ENCODE measurements around the gene EXOC3.
"Not testable (repeated sequence)": the region's sequence is repeated elsewhere in the genome, so short reads cannot be mapped to it uniquely, and the experiment has no call there.

The EXOC3 gene

DNA sequence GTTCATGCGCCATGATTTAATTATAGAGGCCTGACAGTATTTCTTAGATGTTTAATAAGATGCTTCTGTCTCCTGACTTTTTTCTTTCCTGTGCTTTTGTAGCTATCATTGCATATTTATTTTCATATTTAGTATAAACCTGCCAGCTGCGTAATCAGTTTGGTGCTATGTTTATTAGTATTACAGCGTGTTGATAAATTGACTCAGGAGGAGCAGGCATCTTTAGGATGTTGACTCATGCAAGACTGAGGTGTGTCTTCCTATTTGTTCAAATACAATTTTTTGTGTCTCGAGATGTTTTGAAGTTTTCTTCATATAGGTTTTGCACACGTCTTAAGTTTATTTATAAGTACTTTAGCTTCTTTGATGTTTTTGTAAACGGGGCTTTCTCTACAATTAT, 35.9 kb upstream of the EXOC3 start:
- no peak for DNase-seq (ENCODE audit: low read depth in 1 of 2, low spot score in 1 of 2)

DNA sequence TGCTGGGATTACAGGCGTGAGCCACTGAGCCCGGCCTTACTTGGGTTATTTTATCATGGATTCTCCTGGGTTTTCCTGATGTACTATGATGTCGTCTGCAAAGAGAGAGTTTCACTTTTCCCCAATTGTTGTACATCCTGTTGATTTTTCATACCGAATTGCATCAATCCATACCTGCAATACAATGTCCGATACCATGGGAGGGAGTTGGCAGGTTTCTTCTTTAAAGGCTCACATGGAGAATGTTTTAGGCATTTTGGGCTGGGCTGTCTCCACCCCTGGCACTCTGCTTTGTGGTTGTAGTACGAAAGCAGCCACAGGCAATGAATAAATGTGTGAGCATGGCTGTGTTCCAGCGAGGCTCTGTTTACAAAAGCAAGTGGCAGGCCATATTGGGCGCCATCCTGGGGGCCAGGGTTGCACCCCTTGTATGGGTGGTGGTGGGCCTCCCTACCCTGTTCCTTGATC, 35.1 kb upstream of the EXOC3 start:
- DNase-seq (ENCODE audit: low read depth in 1 of 2, low spot score in 1 of 2), result no peak

DNA sequence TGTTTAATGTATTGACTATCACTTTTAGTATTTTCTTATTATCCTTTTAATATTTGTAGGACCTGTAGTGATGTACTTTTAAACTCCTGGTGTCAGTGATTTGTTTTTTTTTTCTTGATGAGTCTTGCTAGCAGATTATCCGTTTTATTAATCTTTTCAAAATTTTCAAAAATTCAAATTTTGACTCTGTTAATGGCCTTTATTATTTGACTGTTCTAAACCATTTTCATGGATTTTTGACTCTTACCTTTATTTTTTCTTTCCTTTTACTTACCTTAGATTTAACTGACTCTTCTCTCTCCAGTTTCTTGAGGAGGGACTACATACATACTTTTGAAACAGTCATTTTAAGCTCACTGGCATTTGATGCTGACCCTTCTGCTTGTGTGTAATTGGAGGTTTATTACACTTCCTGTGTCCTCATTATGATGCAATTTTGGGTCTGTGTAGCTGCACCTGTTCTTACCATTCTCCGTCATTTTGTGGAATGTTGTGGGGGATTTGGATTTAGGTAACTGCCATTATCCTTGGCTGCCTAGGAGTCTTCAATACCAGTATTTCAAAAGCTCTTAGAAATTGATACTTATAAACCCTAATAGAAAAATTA, 32.0 kb upstream of the EXOC3 start:
- DNase-seq (ENCODE audit: low read depth in 1 of 2, low spot score in 1 of 2), result no peak

DNA sequence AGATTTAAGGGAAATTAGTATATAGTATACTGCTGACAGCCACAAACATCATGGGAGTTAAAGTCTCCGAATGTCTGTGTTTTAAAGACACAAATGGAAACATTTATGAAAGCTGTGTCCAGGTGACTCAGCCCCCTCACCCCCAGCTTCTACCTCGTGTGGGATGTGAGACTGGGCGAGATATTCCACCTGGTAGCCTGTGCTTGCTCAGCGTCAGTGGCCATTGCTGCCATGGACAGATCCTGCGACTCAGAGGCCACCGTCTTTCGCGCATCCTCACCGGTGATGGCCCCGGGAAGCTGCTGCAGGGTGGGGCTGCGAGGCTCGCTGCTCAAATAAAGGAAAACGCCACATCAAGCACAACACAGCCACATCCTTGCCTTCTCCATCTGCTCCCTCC, 31.2 kb upstream of the EXOC3 start:
- DNase-seq (ENCODE audit: low read depth in 1 of 2, low spot score in 1 of 2), result peak in 1 of 2 donors; percentile 35

DNA sequence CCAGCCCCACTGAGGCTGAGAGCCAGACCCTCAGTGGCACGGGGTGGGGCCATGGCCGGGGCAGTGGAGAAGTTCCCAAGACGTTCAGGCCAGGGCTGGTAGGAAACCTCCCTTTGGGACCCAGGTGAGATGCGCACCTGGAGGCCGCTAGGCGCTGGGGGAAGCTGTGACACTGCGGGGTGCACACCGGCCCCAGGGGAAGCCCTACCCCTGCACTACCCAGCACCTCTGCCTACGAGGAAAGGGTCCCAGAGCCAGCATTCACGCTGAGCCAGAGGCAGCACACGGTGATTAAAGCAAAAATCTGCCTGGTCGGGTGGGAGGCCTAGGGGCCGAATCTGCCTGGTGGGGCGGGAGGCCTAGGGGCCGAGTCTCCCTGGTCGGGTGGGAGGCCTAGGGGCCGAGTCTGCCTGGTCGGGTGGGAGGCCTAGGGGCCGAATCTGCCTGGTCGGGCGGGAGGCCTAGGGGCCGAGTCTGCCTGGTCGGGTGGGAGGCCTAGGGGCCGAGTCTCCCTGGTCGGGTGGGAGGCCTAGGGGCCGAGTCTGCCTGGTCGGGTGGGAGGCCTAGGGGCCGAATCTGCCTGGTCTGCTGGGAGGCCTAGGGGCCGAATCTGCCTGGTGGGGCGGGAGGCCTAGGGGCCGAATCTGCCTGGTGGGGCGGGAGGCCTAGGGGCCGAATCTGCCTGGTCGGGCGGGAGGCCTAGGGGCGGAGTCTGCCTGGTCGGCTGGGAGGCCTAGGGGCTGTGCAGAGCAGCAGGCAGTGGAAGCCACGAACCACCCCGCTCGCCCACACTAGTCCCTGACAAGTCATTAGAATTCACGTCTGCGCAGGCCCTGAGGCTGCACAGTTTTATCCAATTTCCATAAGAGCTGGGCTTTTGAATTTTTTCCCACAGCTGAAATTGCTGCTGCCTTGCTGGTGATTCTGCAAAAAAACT, 27.7 kb upstream of the EXOC3 start:
- not testable (repeated sequence) for DNase-seq (ENCODE audit: low read depth in 1 of 2, low spot score in 1 of 2)

DNA sequence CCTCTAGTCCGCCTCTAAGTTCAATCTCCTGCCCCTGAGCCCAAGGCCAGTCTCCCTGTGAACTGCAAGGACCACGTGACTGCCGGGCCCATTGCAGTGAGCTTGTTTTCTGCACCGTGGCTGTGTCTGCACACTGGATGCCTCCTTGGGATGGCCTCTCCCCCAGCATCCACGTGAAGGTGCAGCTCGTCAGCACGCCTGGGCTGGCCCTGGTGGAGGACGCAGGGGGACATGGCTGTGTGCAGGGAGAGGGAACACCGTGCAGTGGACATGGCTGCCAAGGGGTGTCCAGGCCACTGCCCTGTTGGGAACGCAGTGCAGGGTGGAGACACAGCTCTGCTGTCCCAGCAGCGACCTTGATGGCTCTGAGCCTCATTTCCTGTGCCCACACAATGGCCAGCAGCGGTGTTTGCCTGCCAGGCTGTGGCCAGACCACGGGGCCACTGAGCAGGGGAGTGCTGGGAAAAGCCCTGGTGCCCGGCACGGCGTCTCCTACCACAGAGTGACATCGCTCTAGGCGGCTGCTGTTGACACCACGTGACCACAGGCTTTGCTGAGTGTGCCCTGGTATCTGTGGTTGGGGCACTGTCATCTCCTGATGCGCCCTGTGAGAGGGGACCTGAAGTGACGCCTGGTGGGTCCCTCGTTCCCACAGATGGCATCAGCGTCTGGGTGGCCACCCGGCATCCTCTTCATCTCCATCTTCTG, 26.9 kb upstream of the EXOC3 start:
- DNase-seq (ENCODE audit: low read depth in 1 of 2, low spot score in 1 of 2), result no peak

DNA sequence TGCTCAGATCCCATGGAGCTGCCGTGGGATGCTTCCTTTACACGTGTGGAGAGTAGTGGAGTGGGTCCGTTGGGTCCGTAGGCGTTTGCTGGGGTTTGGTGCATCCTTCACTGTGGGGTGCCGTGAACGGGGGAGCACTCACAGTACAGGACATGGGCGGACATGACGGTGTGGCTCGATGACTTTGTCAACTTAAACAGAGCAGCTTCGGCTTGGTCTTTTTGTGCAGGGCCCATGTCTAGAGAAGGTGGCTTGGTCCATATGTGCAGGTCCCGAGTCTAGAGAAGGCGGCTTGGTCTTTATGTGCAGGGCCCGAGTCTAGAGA, 26.4 kb upstream of the EXOC3 start:
- DNase-seq (ENCODE audit: low read depth in 1 of 2, low spot score in 1 of 2), result no peak

DNA sequence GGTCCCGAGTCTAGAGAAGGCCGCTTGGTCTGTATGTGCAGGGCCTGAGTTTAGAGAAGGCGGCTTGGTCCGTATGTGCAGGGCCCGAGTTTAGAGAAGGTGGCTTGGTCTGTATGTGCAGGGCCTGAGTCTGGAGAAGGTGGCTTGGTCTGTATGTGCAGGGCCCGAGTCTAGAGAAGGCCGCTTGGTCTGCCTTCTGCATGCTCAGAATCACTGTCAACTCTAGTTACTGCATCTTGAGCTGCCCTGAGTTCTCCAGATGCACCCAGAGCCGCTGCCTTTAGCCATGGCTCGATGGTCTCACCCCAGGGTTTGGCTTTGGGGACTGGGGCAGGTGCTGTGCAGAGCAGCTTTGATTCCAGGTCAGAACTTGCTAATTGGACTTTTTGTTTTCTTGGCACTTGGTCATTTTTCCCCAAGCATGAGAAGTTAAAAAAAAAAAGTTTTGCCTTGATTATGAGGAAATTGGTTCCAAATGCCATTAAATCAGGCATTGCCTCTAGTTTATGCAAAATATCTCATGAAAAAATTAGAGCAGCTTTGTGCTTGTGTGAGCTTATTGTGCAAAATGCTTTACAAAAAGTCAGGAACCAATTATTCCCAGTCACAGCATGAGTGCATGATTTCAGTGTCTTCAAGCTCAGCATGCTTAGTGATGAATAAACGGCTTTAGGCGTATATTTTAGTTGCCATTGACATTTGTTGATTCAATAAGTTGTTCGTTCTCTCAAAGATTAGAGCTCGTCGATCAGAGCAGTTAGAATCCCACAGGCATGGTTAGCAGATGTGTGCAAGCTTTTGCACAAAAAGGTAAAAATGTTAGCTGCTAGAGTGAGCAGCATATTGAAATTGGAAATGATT, 25.4 kb upstream of the EXOC3 start:
- DNase-seq (ENCODE audit: low read depth in 1 of 2, low spot score in 1 of 2), result no peak

DNA sequence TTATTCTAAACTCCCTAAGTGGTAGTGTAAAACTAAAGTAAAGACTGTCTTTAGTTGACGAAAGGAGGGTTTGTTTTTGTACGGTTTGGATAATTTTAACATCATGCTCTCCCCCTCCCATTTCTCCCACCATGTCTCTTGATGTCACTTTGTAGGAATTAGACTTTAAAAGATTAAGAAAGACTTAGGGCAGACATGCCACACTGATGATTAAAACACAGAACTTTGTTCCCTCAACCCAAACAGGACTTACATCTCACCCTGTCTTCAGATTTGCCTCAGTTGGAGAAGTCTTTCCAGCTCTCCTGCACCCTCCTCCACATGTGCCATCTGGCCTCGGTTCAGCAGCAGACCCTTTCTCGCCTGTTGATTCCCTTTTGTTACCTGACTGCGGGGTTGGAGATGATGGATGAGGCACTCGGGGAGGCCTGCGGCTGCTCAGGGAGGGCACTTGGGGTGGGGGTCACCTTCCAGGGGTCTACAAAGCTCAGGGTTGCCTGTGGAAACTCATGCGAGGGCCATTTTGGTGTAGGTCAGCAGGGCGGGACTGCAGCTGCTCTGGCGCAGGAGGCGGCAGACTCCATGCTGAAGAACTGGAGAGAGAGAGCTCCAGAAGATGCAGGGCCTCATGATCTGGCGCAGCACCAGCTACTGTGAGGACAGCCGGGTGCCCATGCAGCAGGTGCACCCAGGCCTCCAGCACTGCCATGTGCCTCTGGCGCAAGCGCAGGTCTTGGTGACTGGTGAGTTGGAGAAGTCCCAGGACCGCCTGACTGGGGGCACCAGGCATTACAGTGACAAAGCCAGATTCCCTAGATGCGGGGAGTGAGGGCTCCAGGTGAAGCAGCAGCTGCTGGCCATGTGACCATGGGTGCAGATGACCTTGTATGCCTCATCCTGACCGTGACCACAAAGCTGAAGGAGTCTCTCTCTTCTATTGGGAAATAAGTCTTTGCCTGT, 24.5 kb upstream of the EXOC3 start:
- DNase-seq (ENCODE audit: low read depth in 1 of 2, low spot score in 1 of 2), result no peak

DNA sequence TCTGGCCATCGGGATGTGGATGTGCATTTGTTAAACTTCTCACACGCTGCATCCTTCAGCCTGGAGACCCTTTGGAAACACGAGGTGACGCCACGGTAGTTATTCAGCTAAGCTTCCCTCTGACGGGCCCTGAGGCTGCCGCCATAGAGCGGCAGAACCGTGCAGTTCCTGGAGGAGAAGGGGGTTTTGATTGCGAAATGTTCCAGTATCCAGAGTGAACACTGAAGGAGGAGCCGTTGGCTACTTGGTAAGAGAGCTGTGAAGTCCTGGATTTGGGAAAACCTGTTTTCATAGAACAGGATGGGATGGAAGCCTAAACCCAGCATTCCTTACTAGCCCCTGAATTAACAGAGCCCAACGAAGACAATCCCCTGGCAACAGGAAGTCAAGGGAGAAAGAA, 23.0 kb upstream of the EXOC3 start:
- DNase-seq (ENCODE audit: low read depth in 1 of 2, low spot score in 1 of 2), result no peak

DNA sequence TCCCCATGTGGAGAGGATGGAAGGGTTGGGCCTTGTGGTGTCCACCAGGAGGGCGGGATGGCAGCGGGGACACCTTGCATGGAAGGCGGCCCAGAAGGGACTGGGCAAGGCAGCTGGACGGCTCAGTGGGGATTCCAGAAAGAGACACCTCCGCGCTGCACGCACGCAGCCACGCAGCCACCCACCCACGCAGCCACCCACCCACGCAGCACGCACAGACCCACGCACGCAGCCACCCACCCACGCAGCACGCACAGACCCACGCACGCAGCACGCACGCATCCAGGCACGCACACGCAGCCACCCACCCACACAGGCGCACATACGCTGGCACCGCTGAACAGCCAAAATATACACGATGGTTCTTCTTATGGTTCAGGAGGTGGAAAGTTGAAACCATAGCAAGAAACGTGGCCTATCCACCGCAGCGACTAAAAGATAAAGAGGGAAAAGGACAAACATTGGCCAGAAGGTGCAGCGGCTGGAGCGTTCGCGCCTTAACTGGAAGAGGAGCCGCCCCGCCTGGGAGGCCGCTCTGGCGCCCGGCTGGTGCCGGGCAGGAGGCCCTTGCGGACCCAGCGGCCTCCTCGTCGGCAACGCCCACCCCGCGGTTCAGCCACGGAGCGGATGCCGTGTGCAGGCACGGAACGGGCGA, 22.2 kb upstream of the EXOC3 start:
- no peak for DNase-seq (ENCODE audit: low read depth in 1 of 2, low spot score in 1 of 2)

DNA sequence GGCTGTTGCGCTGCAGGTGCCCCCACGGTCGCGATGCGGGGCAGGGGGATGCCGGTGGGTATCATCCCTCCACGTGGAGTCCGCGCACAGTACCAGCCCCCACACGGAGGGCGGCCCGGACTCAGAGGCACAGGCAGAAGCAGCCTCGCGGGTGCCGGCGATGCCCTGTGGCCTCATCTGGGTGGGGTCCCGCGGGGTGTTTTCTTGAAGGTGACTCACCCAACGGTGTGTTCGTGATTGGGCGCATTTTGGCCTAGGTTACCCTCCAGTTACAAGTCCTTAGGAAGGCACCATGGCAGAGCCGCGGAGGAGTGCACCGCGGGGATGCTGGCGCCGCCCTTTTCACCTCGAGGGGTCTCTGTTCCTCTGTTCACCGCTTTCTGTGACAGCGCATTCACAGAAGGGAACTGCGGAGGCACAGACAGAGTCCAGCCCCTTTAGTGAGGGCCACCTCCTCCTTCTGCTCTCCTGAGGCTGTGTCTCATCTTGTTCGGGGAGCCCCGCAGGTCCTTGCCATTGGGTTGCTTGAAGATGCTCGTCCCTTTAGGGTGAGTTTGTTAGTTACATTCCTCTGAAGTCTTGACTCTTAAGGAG, 21.6 kb upstream of the EXOC3 start:
- DNase-seq (ENCODE audit: low read depth in 1 of 2, low spot score in 1 of 2), result no peak

DNA sequence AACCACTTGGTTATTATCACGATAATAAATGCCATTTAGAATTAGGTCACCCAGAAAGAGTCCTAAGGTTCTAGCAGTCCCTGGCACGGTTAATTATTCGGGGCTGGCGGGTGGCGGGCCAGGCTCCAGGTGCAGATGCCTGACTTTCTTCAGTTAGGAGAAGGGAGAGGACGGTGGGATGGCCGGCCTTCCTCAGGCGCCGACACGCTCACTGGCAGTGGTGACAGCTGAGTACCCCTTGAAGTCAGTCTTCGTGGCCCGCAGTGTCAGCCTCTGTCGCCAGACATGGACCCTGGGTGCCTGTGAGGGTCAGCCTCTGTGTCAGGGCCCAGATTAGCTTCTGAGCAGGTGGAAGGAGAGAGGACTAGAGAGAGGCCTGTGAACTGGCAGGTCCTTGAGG, 21.1 kb upstream of the EXOC3 start:
- no peak for DNase-seq (ENCODE audit: low read depth in 1 of 2, low spot score in 1 of 2)

DNA sequence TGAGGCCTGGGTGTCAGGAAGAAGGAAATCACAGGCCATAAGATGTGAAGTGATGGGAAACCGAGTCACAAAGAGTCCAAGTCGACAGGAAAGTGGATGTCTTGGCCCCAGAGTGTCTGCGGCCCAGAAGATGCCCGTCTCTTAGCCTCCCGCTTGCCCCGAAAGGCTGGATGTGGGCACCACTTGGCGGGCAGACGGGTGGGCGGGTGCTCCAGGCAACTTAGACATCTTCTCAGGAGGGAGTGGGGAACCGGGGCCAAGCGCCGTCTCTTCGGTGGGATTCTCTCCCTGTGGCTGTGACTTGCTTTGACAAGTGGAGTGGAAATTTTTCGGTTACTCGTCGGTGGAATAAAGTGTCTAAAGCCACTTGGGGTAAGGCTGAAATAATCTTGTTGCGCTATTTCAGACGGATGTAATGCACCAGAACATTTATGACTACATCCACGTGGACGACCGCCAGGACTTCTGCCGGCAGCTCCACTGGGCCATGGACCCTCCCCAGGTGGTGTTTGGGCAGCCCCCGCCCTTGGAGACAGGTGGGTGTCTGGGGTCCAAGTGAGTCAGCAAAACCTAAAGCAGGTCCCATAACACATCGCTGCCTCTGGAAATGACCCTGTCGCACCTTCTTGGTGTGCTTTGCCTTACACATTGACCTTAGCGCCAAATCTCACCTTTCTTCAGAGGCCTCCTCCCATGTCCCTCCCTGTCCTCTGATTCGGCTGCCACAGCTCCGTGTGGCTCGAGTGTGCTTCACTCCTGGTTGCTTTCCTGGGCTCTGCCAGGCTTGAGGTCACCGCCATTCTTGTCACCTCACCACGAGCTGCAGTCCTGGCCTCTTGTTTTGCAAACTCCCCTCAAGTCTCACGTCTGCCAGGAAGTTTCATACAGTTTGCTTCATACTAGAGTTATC, 20.4 kb upstream of the EXOC3 start:
- DNase-seq (ENCODE audit: low read depth in 1 of 2, low spot score in 1 of 2), result no peak

DNA sequence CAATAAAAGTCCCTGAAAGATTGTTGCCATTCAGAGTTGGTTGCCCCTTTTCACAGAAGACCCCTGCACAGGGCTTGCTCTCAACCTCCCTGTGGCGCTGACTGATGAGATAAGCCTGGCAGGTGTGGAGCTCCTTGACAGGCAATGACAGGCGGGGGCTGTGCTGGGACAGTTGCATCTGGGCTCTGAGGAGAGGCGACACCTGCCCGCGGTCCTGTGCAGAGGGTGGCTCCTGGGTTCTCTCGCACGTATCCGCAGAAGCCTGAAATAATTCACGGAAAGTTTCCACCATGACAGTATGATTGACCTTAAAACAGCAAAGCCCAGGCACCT, 19.8 kb upstream of the EXOC3 start:
- DNase-seq (ENCODE audit: low read depth in 1 of 2, low spot score in 1 of 2), result no peak

DNA sequence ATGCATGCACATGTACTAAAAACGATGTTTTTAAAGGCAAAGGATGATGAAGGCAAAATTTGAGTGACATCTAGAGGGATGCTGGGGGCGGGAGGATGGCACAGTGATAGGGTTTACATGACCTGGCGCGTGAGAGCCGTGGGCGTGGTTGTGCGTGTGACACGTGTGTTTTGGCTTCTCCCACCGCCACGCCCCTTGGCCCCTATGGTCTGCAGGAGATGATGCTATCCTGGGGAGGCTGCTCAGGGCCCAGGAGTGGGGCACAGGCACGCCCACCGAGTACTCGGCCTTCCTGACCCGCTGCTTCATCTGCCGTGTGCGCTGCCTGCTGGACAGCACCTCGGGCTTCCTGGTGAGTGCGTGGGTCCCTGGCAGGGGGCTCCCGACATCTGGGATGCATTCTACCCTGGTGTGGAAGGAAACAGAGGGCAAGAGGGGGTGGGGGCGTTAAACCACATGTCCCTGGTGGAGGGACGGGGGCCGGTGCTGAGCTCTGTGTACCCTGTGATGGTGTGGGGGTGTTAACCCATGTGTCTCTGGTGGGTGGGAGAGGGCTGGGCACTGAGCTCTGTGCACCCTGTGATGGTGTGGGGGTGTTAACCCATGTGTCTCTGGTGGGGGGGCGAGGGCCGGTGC, 19.2 kb upstream of the EXOC3 start:
- DNase-seq (ENCODE audit: low read depth in 1 of 2, low spot score in 1 of 2), result no peak

DNA sequence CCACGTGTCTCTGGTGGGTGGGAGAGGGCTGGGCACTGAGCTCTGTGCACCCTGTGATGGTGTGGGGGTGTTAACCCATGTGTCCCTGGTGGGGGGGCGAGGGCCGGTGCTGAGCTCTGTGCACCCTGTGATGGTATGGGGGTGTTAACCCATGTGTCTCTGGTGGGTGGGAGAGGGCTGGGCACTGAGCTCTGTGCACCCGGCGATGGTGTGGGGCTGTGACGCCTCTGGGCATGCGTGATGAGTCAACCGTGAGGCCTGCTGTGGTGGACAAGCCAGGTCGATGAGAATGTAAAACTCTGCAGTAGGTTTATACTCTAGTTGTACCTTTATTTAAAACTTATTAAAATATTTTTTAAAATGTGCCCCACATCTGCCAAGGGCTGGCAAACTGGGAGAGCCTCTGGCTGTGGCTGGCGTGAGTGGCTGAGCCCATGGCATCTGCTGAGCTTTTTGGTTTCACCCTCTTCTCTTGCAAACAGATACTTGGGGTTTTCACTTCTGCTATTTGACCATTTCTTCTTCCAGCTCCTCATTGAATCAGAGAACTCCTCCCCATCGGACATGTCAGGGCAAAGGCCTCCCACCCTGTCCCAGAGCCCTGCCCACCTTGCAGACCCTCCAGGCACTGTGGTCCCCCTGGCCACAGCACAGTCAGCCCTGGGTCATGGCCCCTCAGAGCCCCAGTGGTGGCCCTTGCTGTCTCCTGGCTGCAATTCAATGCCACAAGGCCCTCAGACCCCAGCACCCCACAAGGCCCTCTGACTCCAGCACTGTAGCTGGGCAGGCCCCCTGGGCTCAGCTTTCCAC, 18.5 kb upstream of the EXOC3 start:
- DNase-seq (ENCODE audit: low read depth in 1 of 2, low spot score in 1 of 2), result no peak
